ENCODE data around the gene ILDR1. TPM values are rescaled to one million over a fixed set of nuclear protein-coding genes. Genes with fewer than 3 reads are reported as not detected.

Gene ILDR1
- total and polyA plus RNA-seq, 2 of the 4 experiments (the other 2 are of a cell fraction): not detected

DNA sequence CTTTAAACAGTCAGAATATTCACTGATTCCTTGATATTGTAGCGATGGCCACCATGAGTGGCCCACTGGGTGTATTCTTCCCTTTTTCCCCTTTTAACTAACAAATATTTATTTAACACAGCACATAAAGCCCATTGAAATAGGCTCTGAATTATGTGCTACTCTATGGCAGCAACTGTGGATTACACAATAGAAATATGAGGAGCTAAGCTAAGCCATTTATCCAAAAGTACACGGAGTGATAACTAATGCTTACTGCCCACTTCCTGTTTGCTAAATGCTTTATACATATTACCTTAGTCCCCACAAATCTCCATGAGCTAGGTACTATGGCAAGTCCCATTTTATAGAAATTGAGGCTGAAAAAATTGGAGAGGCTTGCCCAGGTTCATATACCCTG is 17.9 kb downstream of the ILDR1 start:
- H3K9ac ChIP-seq (ENCODE audit: low read depth, low read length): no peak overlapping the region
- in situ Hi-C loops (cut with MboI; ENCODE audit: low sequenced_read_pairs): no loop called here

More for the DNA sequence above, 17.9 kb downstream of the ILDR1 start:
- no peak overlapping the region for H4K8ac ChIP-seq (ENCODE audit: low read depth in 2 of 2, low read length in 2 of 2)
- H4K91ac ChIP-seq (ENCODE audit: insufficient read depth, low read depth, low read length): no peak overlapping the region
- CTCF ChIA-PET: no interaction called here
- H3K4ac ChIP-seq (ENCODE audit: low read depth, low read length): no peak overlapping the region
- H3K4me3 ChIP-seq (ENCODE audit: insufficient read depth, low read depth, low read length): no peak overlapping the region
- H2AFZ ChIP-seq (replicated peaks; ENCODE audit: low read length, poor library complexity): no peak overlapping the region
- H3K18ac ChIP-seq (ENCODE audit: low read depth, low read length): no peak overlapping the region
- no peak overlapping the region for H2BK20ac ChIP-seq (ENCODE audit: low read depth, low read length)
- H3K79me1 ChIP-seq (ENCODE audit: low read depth in 1 of 2, low read length in 2 of 2): no peaks in the 10 kb centered on the region
- no peak overlapping the region for H3K4me2 ChIP-seq (ENCODE audit: low read depth, low read length)
- no peaks in the 10 kb centered on the region for H3K9me3 ChIP-seq (ENCODE audit: control insufficient read depth, insufficient read depth, low read length)
- no peaks in the 10 kb centered on the region for H3K9me1 ChIP-seq (ENCODE audit: insufficient read depth, low read length)
- H3K4me1 ChIP-seq (ENCODE audit: control insufficient read depth, insufficient read depth, low read length): no peaks in the 10 kb centered on the region
- H3K36me3 ChIP-seq (ENCODE audit: control insufficient read depth, insufficient read depth, low read length): no peaks in the 10 kb centered on the region
- ATAC-seq (ENCODE audit: low read depth) (no peak), DNase-seq (no peak)
- H3K23ac ChIP-seq (ENCODE audit: low read depth, low read length): no peak overlapping the region
- dilution Hi-C loops (cut with HindIII; ENCODE audit: low sequenced_read_pairs, unreplicated experiment) (no loop called here), intact Hi-C loops (cut with micrococcal nuclease) (no loop called here)
- no TSS peak for BruUV-seq (replicated peaks)
- no peaks in the 10 kb centered on the region; the same call in none of the 2 replicates for H3K27me3 ChIP-seq (ENCODE audit: control insufficient read depth, insufficient read depth, low read length)
- H3K27ac ChIP-seq (ENCODE audit: insufficient read depth, low read length): no peak overlapping the region
- no peak overlapping the region for H3K56ac ChIP-seq (ENCODE audit: extremely low read depth, insufficient read depth, low read length)
- no peak overlapping the region for H2BK15ac ChIP-seq (ENCODE audit: low read depth, low read length)
- H2BK120ac ChIP-seq (ENCODE audit: low read depth, low read length): no peak overlapping the region
- TF ChIP-seq RAD21 (IDR thresholded peaks at IDR 0.05; ENCODE audit: low read length) (no peak), CEBPB (IDR thresholded peaks at IDR 0.05; ENCODE audit: low read depth, low read length) (peak; percentile 9; the same call in 1 of the 2 replicates), FOS (IDR thresholded peaks at IDR 0.05; ENCODE audit: low read depth, low read length) (no peak), SMC3 (IDR thresholded peaks at IDR 0.05; ENCODE audit: low read depth, low read length) (no peak), RFX5 (IDR thresholded peaks at IDR 0.05; ENCODE audit: low read depth, low read length) (no peak), CHD1 (IDR thresholded peaks at IDR 0.05; ENCODE audit: low read depth, low read length) (no peak)
- TF ChIP-seq, protein P1, sequence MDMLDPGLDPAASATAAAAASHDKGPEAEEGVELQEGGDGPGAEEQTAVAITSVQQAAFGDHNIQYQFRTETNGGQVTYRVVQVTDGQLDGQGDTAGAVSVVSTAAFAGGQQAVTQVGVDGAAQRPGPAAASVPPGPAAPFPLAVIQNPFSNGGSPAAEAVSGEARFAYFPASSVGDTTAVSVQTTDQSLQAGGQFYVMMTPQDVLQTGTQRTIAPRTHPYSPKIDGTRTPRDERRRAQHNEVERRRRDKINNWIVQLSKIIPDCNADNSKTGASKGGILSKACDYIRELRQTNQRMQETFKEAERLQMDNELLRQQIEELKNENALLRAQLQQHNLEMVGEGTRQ (IDR thresholded peaks at IDR 0.05; ENCODE audit: low read depth, low read length): no peak
- TF ChIP-seq, protein P2, sequence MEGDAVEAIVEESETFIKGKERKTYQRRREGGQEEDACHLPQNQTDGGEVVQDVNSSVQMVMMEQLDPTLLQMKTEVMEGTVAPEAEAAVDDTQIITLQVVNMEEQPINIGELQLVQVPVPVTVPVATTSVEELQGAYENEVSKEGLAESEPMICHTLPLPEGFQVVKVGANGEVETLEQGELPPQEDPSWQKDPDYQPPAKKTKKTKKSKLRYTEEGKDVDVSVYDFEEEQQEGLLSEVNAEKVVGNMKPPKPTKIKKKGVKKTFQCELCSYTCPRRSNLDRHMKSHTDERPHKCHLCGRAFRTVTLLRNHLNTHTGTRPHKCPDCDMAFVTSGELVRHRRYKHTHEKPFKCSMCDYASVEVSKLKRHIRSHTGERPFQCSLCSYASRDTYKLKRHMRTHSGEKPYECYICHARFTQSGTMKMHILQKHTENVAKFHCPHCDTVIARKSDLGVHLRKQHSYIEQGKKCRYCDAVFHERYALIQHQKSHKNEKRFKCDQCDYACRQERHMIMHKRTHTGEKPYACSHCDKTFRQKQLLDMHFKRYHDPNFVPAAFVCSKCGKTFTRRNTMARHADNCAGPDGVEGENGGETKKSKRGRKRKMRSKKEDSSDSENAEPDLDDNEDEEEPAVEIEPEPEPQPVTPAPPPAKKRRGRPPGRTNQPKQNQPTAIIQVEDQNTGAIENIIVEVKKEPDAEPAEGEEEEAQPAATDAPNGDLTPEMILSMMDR (conservative IDR thresholded peaks at IDR 0.05; ENCODE audit: low read depth, low read length): no peak
- H2BK5ac ChIP-seq (ENCODE audit: low read depth, low read length, poor library complexity, severe bottlenecking): no peak overlapping the region
- no peak overlapping the region for H3K14ac ChIP-seq (replicated peaks; ENCODE audit: low read depth, low read length)
- POLR2A ChIA-PET (ENCODE audit: unreplicated experiment): no interaction called here
- whole genome bisulfite sequencing, 2 experiments (ENCODE audit: extremely low coverage in 2 of 2, insufficient read length in 1 of 2): no CpG with 5 or more reads among the region's 2 CpGs
- H2AK5ac ChIP-seq (ENCODE audit: low read depth, low read length): no peak overlapping the region
- H4K20me1 ChIP-seq (ENCODE audit: insufficient read depth, low read length): no peaks in the 10 kb centered on the region
- no peak overlapping the region for H4K5ac ChIP-seq (ENCODE audit: low read depth, low read length)
- H2AK9ac ChIP-seq (replicated peaks; ENCODE audit: low read depth, low read length, poor library complexity): no peak overlapping the region
